GM12891 (cell line): Measurements from ENCODE around the gene PERP.

Experiments used
- DNase-seq: peaks from one replicate; pipeline ENCODE4 v3.0.0; 2011; ENCODE audit warnings: low spot score; ENCODE audit not compliant: insufficient read length
- FAIRE-seq: peaks from 2 replicates; lab custom pipeline; 2011; peaks lifted over from hg19 to GRCh38; lab: Jason Lieb, UNC
- PAX5 ChIP-seq: IDR thresholded peaks from 2 replicates; pipeline ENCODE4 v1.6.1; 2011; ENCODE audit warnings: low read length, moderate library complexity, mild to moderate bottlenecking; ENCODE audit not compliant: insufficient read depth, severe bottlenecking
- POLR2A ChIP-seq: IDR thresholded peaks from 2 replicates; pipeline ENCODE4 v1.6.1; 2011; ENCODE audit warnings: low read depth, low read length, control low read depth
- POLR2AphosphoS5 ChIP-seq: IDR thresholded peaks from 2 replicates; pipeline ENCODE4 v1.6.1; 2011; ENCODE audit warnings: low read depth, low read length, control low read depth
- POU2F2 ChIP-seq: IDR thresholded peaks from 2 replicates; pipeline ENCODE4 v1.6.1; 2011; ENCODE audit warnings: low read depth, mild to moderate bottlenecking, control low read depth, low read length, moderate library complexity
- SPI1 ChIP-seq: IDR thresholded peaks from 2 replicates; pipeline ENCODE4 v1.6.1; 2011; ENCODE audit warnings: low read depth, low read length, control low read depth
- TAF1 ChIP-seq: IDR thresholded peaks from 2 replicates; pipeline ENCODE4 v1.6.1; 2011; ENCODE audit warnings: low read depth, low read length, control low read depth

PERP gene

GRCh38 chr6:138116661-138116999 is 9.4 kb upstream of the PERP start:
- DNase-seq (no peak), FAIRE-seq (no peak)
- no peak for TF ChIP-seq SPI1
- no peak for TF ChIP-seq TAF1
- TF ChIP-seq POLR2AphosphoS5 = no peak
- TF ChIP-seq POLR2A = no peak
- no peak for TF ChIP-seq POU2F2
- no peak for TF ChIP-seq PAX5

GRCh38 chr6:138115877-138116660 is 8.8 kb upstream of the PERP start:
- FAIRE-seq (peak; percentile 88), DNase-seq (no peak)
- TF ChIP-seq TAF1 = no peak
- no peak for TF ChIP-seq SPI1
- TF ChIP-seq PAX5 = no peak
- TF ChIP-seq POU2F2 = no peak
- no peak for TF ChIP-seq POLR2AphosphoS5
- TF ChIP-seq POLR2A = no peak

GRCh38 chr6:138115201-138115600 is 8.0 kb upstream of the PERP start:
- no peak for TF ChIP-seq SPI1
- TF ChIP-seq PAX5 = no peak
- no peak for TF ChIP-seq POLR2AphosphoS5
- TF ChIP-seq POLR2A = no peak
- no peak for TF ChIP-seq TAF1
- TF ChIP-seq POU2F2 = no peak
- DNase-seq (no peak), FAIRE-seq (no peak)

GRCh38 chr6:138113588-138114210 is 6.5 kb upstream of the PERP start:
- FAIRE-seq (no peak), DNase-seq (no peak)
- TF ChIP-seq POU2F2 (no peak), PAX5 (no peak), POLR2A (no peak), POLR2AphosphoS5 (no peak), TAF1 (no peak), SPI1 (no peak)

- TF ChIP-seq POLR2AphosphoS5 = no peak
- TF ChIP-seq SPI1 = no peak
- no peak for TF ChIP-seq TAF1
- TF ChIP-seq PAX5 = no peak
- TF ChIP-seq POLR2A = no peak
- no peak for TF ChIP-seq POU2F2
- FAIRE-seq = no peak
- DNase-seq = no peak
Measured at GRCh38 chr6:138110229-138110628, 3.0 kb upstream of the PERP start.

- TF ChIP-seq SPI1 = no peak
- no peak for TF ChIP-seq TAF1
- TF ChIP-seq PAX5 = no peak
- TF ChIP-seq POLR2A = no peak
- TF ChIP-seq POU2F2 = no peak
- DNase-seq (no peak), FAIRE-seq (peak; percentile 82)
Measured at GRCh38 chr6:138109042-138109997, 2.1 kb upstream of the PERP start.

- peak; percentile 20 for DNase-seq
Measured at GRCh38 chr6:138107752-138108592, 753 bp upstream of the PERP start.

GRCh38 chr6:138106665-138107077 is 548 bp downstream of the PERP start:
- FAIRE-seq (no peak), DNase-seq (no peak)
- no peak for TF ChIP-seq POU2F2
- TF ChIP-seq SPI1 = no peak

More at GRCh38 chr6:138107752-138108592, 753 bp upstream of the PERP start:
- no peak for FAIRE-seq
- TF ChIP-seq POLR2A = no peak
- TF ChIP-seq POLR2AphosphoS5 = no peak
- no peak for TF ChIP-seq SPI1
- TF ChIP-seq TAF1 = no peak
- no peak for TF ChIP-seq PAX5
- TF ChIP-seq POU2F2 = no peak

GRCh38 chr6:138105880-138106664 is 1.1 kb downstream of the PERP start:
- TF ChIP-seq TAF1 = no peak
- no peak for TF ChIP-seq POLR2AphosphoS5
- no peak for TF ChIP-seq SPI1
- TF ChIP-seq PAX5 = no peak
- TF ChIP-seq POU2F2 = no peak
- no peak for TF ChIP-seq POLR2A
- no peak for FAIRE-seq
- no peak for DNase-seq
